Brain microvascular endothelial cell (primary cell): Measurements from ENCODE around the gene CTNND1.
A peak's percentile ranks its signal among the peaks of the same experiment; 100 is the strongest.

Experiments used
- DNase-seq: peaks from one replicate; pipeline ENCODE4 v3.0.0-alpha.2; 2020
- H3K27ac ChIP-seq: fragments of 250-450 bp; sonication (Bioruptor Pico); 2 replicates; pipeline ENCODE4 v1.5.1; 2020; ENCODE audit warnings: mild to moderate bottlenecking, moderate library complexity
- H3K27me3 ChIP-seq: fragments of 250-450 bp; sonication (Bioruptor Pico); replicated peaks from 2 replicates; pipeline ENCODE4 v1.5.1; 2020; ENCODE audit warnings: mild to moderate bottlenecking
- H3K36me3 ChIP-seq: fragments of 250-450 bp; sonication (Bioruptor Pico); replicated peaks from 2 replicates; pipeline ENCODE4 v1.5.1; 2020; ENCODE audit warnings: mild to moderate bottlenecking
- H3K4me3 ChIP-seq: 2 replicates; pipeline ENCODE4 v1.5.1; 2011; ENCODE audit warnings: low read depth, mild to moderate bottlenecking, control low read depth, low read length, moderate library complexity
- CTCF ChIP-seq: IDR thresholded peaks from 2 replicates; pipeline ENCODE4 v1.5.1; 2011; ENCODE audit warnings: low read depth, mild to moderate bottlenecking, moderate library complexity, low read length, control low read depth, inconsistent platforms; ENCODE audit errors: missing control alignments
- in situ Hi-C: cut with HindIII; loops from 2 replicates; pipeline ENCODE4 v1.10.0; 2017; ENCODE audit warnings: low sequenced_read_pairs, low pct_ligation_motif_present

The CTNND1 gene

GRCh38 chr11:57729479-57729878 lies 32.1 kb upstream of the CTNND1 start:
- no peaks in the 10 kb centered on the region for H3K36me3 ChIP-seq
- DNase-seq, result no peak
- H3K27ac ChIP-seq, result no peak overlapping the region
- H3K4me3 ChIP-seq, result no peak overlapping the region
- in situ Hi-C loops, result no loop called here
- no peaks in the 10 kb centered on the region for H3K27me3 ChIP-seq
- no peak for TF ChIP-seq CTCF

GRCh38 chr11:57732661-57733060 lies 28.9 kb upstream of the CTNND1 start:
- Histone ChIP-seq H3K36me3 (peaks cover 2% of the 10 kb centered on the region), H3K4me3 (no peak overlapping the region), H3K27ac (no peak overlapping the region), H3K27me3 (no peaks in the 10 kb centered on the region)
- TF ChIP-seq CTCF, result no peak
- in situ Hi-C loops, result no loop called here
- no peak for DNase-seq

GRCh38 chr11:57735619-57736298 lies 25.8 kb upstream of the CTNND1 start:
- in situ Hi-C loops, result no loop called here
- no peak for DNase-seq
- H3K4me3 ChIP-seq, result no peak overlapping the region

GRCh38 chr11:57741132-57742086 lies 20.2 kb upstream of the CTNND1 start, which contains the start of gene SELENOH:
Gene SELENOH, plus strand, starts transcription at chr11:57741491. Its CDS starts 105 bp downstream, at chr11:57741596.
- Histone ChIP-seq H3K27ac (peak within 1 kb of the TSS; percentile 74), H3K4me3 (peak within 1 kb of the TSS; percentile 92), H3K36me3 (peaks cover 37% of the 10 kb centered on the region), H3K27me3 (no peaks in the 10 kb centered on the region)
- in situ Hi-C loops, result no loop called here
- DNase-seq, result peak; percentile 97
- no peak for TF ChIP-seq CTCF

More at GRCh38 chr11:57735619-57736298, 25.8 kb upstream of the CTNND1 start:
- Histone ChIP-seq H3K27ac (no peak overlapping the region), H3K27me3 (no peaks in the 10 kb centered on the region), H3K36me3 (peaks cover 13% of the 10 kb centered on the region)
- no peak for TF ChIP-seq CTCF

GRCh38 chr11:57742087-57742452 lies 19.5 kb upstream of the CTNND1 start:
- Histone ChIP-seq H3K27ac (peak overlapping the region; percentile 74), H3K4me3 (peak overlapping the region; percentile 92), H3K27me3 (no peaks in the 10 kb centered on the region), H3K36me3 (peaks cover 37% of the 10 kb centered on the region)
- TF ChIP-seq CTCF, result no peak
- DNase-seq, result no peak
- in situ Hi-C loops, result no loop called here
